Endothelial cell of umbilical vein (primary cell): ENCODE measurements around the gene SF3B5. TPM values are rescaled to one million over a fixed set of nuclear protein-coding genes. Genes with fewer than 3 reads are reported as not detected.

ENCODE experiments used
- BruUV-seq: library from RNA; stranded (reverse); fragments of 400-500 nt; replicated peaks from 2 replicates; lab custom pipeline; 2021; lab: Mats Ljungman, UMichigan
- CTCF ChIA-PET: fragments of 300-600, 350-600 bp; sonication (Branson Sonifier 250); formaldehyde crosslinking; loops from one replicate; lab custom pipeline; 2021; ENCODE audit warnings: antibody characterized with exemption, inconsistent platforms; lab: Charles Lee
- POLR2A ChIA-PET: fragments of 300-600, 350-600 bp; sonication (Branson Sonifier 250); formaldehyde crosslinking; loops from one replicate; lab custom pipeline; 2021; ENCODE audit warnings: antibody characterized with exemption, inconsistent platforms; lab: Charles Lee
- DNase-seq: peaks from one replicate; pipeline ENCODE4 v3.0.0-alpha.2; 2011; ENCODE audit warnings: low read depth, low spot score
- FAIRE-seq: peaks from 2 replicates; lab custom pipeline; 2011; peaks lifted over from hg19 to GRCh38; lab: Jason Lieb, UNC
- H2AFZ ChIP-seq: 2 replicates; pipeline ENCODE4 v1.6.0; 2012; ENCODE audit warnings: low read depth, low read length, control low read depth, inconsistent platforms
- H3K27ac ChIP-seq: 2 replicates; pipeline ENCODE4 v1.5.1; 2011; ENCODE audit warnings: low read depth, mild to moderate bottlenecking, control low read depth, low read length, moderate library complexity; ENCODE audit not compliant: insufficient read depth
- H3K27me3 ChIP-seq, 2 experiments: 2 replicates each; pipeline versions ENCODE4 v1.6.0 to v1.6.1; 2011; ENCODE audit warnings: low read length in 2 of 2, mixed read lengths in 1 of 2; ENCODE audit not compliant: control insufficient read depth in 2 of 2, insufficient read depth in 2 of 2
- H3K36me3 ChIP-seq, 2 experiments: 2 replicates in 1 of 2; 3 replicates in 1 of 2; pipeline ENCODE4 v1.5.1; 2011; ENCODE audit warnings: low read length in 2 of 2, mild to moderate bottlenecking in 1 of 2, moderate library complexity in 1 of 2; ENCODE audit not compliant: control insufficient read depth in 2 of 2, insufficient read depth in 2 of 2; ENCODE audit errors: extremely low read depth in 1 of 2
- H3K4me1 ChIP-seq: 3 replicates; pipeline ENCODE4 v1.5.1; 2011; ENCODE audit warnings: mild to moderate bottlenecking, low read length; ENCODE audit not compliant: control insufficient read depth, insufficient read depth; ENCODE audit errors: extremely low read depth
- H3K4me2 ChIP-seq: 2 replicates; pipeline ENCODE4 v1.6.1; 2011; ENCODE audit warnings: low read length, control low read depth, mixed read lengths; ENCODE audit not compliant: insufficient read depth
- H3K4me3 ChIP-seq, 3 experiments: fragments of 200-600 bp in 1 of 3; sonication (generic), shearing (Covaris generic) in 1 of 3; replicated peaks in 1 of 3; 2 replicates each; pipeline ENCODE4 v1.5.1; 2011 to 2016; ENCODE audit warnings: control low read depth in 3 of 3, low read length in 3 of 3, mild to moderate bottlenecking in 2 of 3, inconsistent platforms in 1 of 3, low read depth in 1 of 3, moderate library complexity in 1 of 3; ENCODE audit not compliant: insufficient read depth in 1 of 3
- H3K79me2 ChIP-seq: 2 replicates; pipeline ENCODE4 v1.6.0; 2012; ENCODE audit warnings: low read length, inconsistent platforms; ENCODE audit not compliant: control insufficient read depth, insufficient read depth
- H3K9ac ChIP-seq: replicated peaks from 2 replicates; pipeline ENCODE3; 2011; ENCODE audit warnings: low read length, control low read depth; ENCODE audit not compliant: insufficient read depth; ENCODE audit errors: extremely low read depth
- H3K9me1 ChIP-seq: replicated peaks from 3 replicates; pipeline ENCODE4 v1.6.0; 2011; ENCODE audit warnings: mild to moderate bottlenecking, low read length; ENCODE audit not compliant: control insufficient read depth, insufficient read depth; ENCODE audit errors: extremely low read depth
- H3K9me3 ChIP-seq: replicated peaks from 2 replicates; pipeline ENCODE4 v1.5.1; 2012; ENCODE audit warnings: low read length, inconsistent platforms; ENCODE audit not compliant: control insufficient read depth, insufficient read depth
- H4K20me1 ChIP-seq: replicated peaks from 2 replicates; pipeline ENCODE3; 2011; ENCODE audit warnings: mild to moderate bottlenecking, low read length; ENCODE audit not compliant: control insufficient read depth, insufficient read depth; ENCODE audit errors: extremely low read depth
- EZH2 ChIP-seq: IDR thresholded peaks from 2 replicates; pipeline ENCODE4 v1.6.1; 2012; ENCODE audit warnings: borderline replicate concordance, low read depth, mild to moderate bottlenecking, moderate library complexity, low read length, inconsistent platforms; ENCODE audit not compliant: severe bottlenecking
- FOS ChIP-seq: IDR thresholded peaks from 2 replicates; pipeline ENCODE4 v1.6.1; 2011; ENCODE audit warnings: mild to moderate bottlenecking, low read length, moderate library complexity, borderline replicate concordance; ENCODE audit not compliant: insufficient read depth
- GATA2 ChIP-seq: IDR thresholded peaks from 2 replicates; pipeline ENCODE4 v1.7.0; 2011; ENCODE audit warnings: low read depth, mild to moderate bottlenecking, moderate library complexity, mixed read lengths, low read length; ENCODE audit not compliant: insufficient read length, insufficient read depth
- JUN ChIP-seq: IDR thresholded peaks from 2 replicates; pipeline ENCODE4 v1.6.1; 2011; ENCODE audit warnings: borderline replicate concordance, low read depth; ENCODE audit not compliant: insufficient read length, insufficient read depth
- MYC ChIP-seq: IDR thresholded peaks from one replicate; pipeline ENCODE4 v1.6.1; 2011; ENCODE audit warnings: mild to moderate bottlenecking, low read depth, low read length
- POLR2A ChIP-seq: IDR thresholded peaks from 2 replicates; pipeline ENCODE4 v1.6.1; 2012; ENCODE audit warnings: low read depth, mild to moderate bottlenecking, control low read depth, low read length
- POLR2AphosphoS5 ChIP-seq: IDR thresholded peaks from 2 replicates; pipeline ENCODE4 v1.6.1; 2012; ENCODE audit warnings: low read depth, mild to moderate bottlenecking, control low read depth, low read length, moderate library complexity; ENCODE audit not compliant: insufficient read depth
- dilution Hi-C: fragments of 300-500 bp; cut with MboI; formaldehyde crosslinking; loops from one replicate; pipeline ENCODE4 v1.15.0; 2019; ENCODE audit warnings: low sequenced_read_pairs; ENCODE audit not compliant: extremely low pct_ligation_motif_present
- intact Hi-C: fragments of 100-400 bp; cut with micrococcal nuclease; formaldehyde crosslinking; loops from one replicate; pipeline ENCODE4 v1.10.0; 2022
- polyA plus RNA-seq, 4 experiments: library from polyadenylated mRNA; depleted of rRNA in 3 of 4; stranded (reverse) in 3 of 4; unstranded in 1 of 4; fragments of >200 nt; gene quantifications; 2 replicates each; pipeline versions ENCODE4 v1.2.1 to v1.2.3, GENCODE V29; 2011 to 2012; ENCODE audit warnings: missing spikeins in 1 of 4
- total RNA-seq: library from RNA; stranded (reverse); gene quantifications from 2 replicates; pipeline ENCODE4 v1.2.3, GENCODE V29; 2021
- TF ChIP-seq, protein P1 (sequence below), 2 donors: IDR thresholded peaks; 1 replicate in 1 of 2; 2 replicates in 1 of 2; pipeline ENCODE4 v1.5.1; 2011; ENCODE audit warnings: low read length in 2 of 2, mild to moderate bottlenecking in 2 of 2, moderate library complexity in 2 of 2, control low read depth in 1 of 2, inconsistent platforms in 1 of 2, low read depth in 1 of 2; ENCODE audit not compliant: insufficient read depth in 1 of 2; ENCODE audit errors: extremely low read depth in 1 of 2
- TF ChIP-seq, protein P2 (sequence below): IDR thresholded peaks from 2 replicates; pipeline ENCODE4 v1.6.1; 2011; ENCODE audit not compliant: insufficient read depth, insufficient read length

Gene SF3B5
- total and polyA plus RNA-seq, 2 donors (not counting 3 experiments of a cell fraction or from before 2014, with no cell fraction given), result 185 to 540 TPM

DNA sequence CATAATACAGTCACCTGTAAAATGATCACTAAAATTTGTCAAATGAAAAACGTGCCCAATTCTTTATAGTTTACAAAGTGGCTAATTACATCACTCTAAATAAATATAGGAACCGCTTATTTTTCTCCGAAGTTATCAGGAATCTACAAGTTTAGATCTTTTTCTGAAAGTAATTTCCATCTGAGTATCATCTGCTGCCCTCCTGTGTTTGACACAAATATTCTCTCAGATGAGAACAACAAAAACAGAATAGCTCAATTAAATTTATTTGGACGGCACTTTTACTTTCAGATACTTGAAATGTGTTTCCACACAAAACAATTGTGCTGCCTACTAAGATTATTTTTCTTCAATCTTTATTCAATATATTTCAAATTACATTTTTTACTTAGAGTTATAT is 5.0 kb downstream of the SF3B5 start:
- DNase-seq (no peak), FAIRE-seq (no peak)
- Histone ChIP-seq H3K9ac (no peak overlapping the region), H3K9me3 (no peaks in the 10 kb centered on the region), H3K79me2 (peaks cover 18% of the 10 kb centered on the region), H3K36me3 (no peaks in the 10 kb centered on the region), H3K27me3 (no peaks in the 10 kb centered on the region), H3K4me2 (no peak overlapping the region), H3K4me3 (no peak overlapping the region), H4K20me1 (no peaks in the 10 kb centered on the region), H3K9me1 (no peaks in the 10 kb centered on the region), H2AFZ (no peak overlapping the region), H3K27ac (no peak overlapping the region), H3K4me1 (peaks cover 8% of the 10 kb centered on the region)
- no TSS peak for BruUV-seq
- dilution Hi-C loops (no loop called here), intact Hi-C loops (no loop called here)
- ChIA-PET CTCF (interaction anchor here (1.5 to 4.0 kb wide), 2 partner anchors 515 to 1615 kb away, joined by 3 to 22 read pairs; no protein-coding TSS in a partner anchor), POLR2A (no interaction called here)
- TF ChIP-seq MYC, result no peak
- TF ChIP-seq, protein P1, sequence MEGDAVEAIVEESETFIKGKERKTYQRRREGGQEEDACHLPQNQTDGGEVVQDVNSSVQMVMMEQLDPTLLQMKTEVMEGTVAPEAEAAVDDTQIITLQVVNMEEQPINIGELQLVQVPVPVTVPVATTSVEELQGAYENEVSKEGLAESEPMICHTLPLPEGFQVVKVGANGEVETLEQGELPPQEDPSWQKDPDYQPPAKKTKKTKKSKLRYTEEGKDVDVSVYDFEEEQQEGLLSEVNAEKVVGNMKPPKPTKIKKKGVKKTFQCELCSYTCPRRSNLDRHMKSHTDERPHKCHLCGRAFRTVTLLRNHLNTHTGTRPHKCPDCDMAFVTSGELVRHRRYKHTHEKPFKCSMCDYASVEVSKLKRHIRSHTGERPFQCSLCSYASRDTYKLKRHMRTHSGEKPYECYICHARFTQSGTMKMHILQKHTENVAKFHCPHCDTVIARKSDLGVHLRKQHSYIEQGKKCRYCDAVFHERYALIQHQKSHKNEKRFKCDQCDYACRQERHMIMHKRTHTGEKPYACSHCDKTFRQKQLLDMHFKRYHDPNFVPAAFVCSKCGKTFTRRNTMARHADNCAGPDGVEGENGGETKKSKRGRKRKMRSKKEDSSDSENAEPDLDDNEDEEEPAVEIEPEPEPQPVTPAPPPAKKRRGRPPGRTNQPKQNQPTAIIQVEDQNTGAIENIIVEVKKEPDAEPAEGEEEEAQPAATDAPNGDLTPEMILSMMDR (IDR thresholded peaks at IDR 0.05; ENCODE audit: extremely low read depth in 1 of 2, insufficient read depth in 1 of 2, low read depth in 1 of 2, low read length in 2 of 2), result no peak
- no peak for TF ChIP-seq POLR2AphosphoS5
- no peak for TF ChIP-seq POLR2A
- TF ChIP-seq, protein P2, sequence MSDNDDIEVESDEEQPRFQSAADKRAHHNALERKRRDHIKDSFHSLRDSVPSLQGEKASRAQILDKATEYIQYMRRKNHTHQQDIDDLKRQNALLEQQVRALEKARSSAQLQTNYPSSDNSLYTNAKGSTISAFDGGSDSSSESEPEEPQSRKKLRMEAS, result no peak
- TF ChIP-seq FOS, result no peak
- no peak for TF ChIP-seq GATA2
- TF ChIP-seq JUN, result no peak
- no peak for TF ChIP-seq EZH2
